ENCODE measurements around the gene CACNA1C.

GRCh38 chr12:2690348-2691005 lies 637.7 kb downstream of the CACNA1C start:
- TF ChIP-seq, protein P1, sequence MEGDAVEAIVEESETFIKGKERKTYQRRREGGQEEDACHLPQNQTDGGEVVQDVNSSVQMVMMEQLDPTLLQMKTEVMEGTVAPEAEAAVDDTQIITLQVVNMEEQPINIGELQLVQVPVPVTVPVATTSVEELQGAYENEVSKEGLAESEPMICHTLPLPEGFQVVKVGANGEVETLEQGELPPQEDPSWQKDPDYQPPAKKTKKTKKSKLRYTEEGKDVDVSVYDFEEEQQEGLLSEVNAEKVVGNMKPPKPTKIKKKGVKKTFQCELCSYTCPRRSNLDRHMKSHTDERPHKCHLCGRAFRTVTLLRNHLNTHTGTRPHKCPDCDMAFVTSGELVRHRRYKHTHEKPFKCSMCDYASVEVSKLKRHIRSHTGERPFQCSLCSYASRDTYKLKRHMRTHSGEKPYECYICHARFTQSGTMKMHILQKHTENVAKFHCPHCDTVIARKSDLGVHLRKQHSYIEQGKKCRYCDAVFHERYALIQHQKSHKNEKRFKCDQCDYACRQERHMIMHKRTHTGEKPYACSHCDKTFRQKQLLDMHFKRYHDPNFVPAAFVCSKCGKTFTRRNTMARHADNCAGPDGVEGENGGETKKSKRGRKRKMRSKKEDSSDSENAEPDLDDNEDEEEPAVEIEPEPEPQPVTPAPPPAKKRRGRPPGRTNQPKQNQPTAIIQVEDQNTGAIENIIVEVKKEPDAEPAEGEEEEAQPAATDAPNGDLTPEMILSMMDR (IDR thresholded peaks at IDR 0.05) = no peak
- TF ChIP-seq EZH2 (IDR thresholded peaks at IDR 0.05; ENCODE audit: borderline replicate concordance, insufficient read depth, low read depth, low read length, poor library complexity, severe bottlenecking) = no peak

Measured in B cell (primary cell).